Esophagus squamous epithelium (tissue), 4 donors: ENCODE results near the gene PPME1.

Experiments
- POLR2A ChIP-seq, 4 donors: fragments of 450-650 bp; IDR thresholded peaks; one replicate each; pipeline ENCODE4 v1.6.1; 2017; ENCODE audit warnings: antibody characterized with exemption in 4 of 4, mild to moderate bottlenecking in 4 of 4, moderate library complexity in 3 of 4
- TF ChIP-seq, protein P1 (sequence below), 6 experiments: fragments of 450-650 bp in 4 of 6; fragments of 200-600 bp in 2 of 6; sonication (generic) in 2 of 6; IDR thresholded peaks; one replicate each; pipeline ENCODE4 v1.5.1; 2016 to 2019; ENCODE audit warnings: antibody characterized with exemption in 6 of 6, mild to moderate bottlenecking in 4 of 6, moderate library complexity in 4 of 6

DNA sequence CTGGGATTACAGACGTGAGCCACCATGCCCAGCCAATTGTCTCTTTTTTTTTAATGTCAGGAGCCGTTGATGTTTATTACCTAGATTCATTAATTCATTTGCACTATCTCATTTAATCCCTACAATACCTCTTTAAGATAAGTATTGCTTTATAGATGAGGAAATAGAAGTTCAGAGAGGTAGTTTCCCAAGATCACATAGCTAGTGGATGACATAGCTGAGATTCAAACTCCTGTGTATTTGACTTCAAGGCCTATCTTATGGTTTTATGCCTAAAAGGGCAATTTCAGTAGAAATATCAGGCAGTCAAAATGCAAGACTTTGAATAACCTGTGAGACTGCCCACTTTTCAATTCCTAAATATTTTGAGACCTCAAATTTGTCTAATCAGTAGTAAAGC lies 66.5 kb downstream of the PPME1 start:
- TF ChIP-seq POLR2A (IDR thresholded peaks at IDR 0.05), result no peak
- TF ChIP-seq, protein P1, sequence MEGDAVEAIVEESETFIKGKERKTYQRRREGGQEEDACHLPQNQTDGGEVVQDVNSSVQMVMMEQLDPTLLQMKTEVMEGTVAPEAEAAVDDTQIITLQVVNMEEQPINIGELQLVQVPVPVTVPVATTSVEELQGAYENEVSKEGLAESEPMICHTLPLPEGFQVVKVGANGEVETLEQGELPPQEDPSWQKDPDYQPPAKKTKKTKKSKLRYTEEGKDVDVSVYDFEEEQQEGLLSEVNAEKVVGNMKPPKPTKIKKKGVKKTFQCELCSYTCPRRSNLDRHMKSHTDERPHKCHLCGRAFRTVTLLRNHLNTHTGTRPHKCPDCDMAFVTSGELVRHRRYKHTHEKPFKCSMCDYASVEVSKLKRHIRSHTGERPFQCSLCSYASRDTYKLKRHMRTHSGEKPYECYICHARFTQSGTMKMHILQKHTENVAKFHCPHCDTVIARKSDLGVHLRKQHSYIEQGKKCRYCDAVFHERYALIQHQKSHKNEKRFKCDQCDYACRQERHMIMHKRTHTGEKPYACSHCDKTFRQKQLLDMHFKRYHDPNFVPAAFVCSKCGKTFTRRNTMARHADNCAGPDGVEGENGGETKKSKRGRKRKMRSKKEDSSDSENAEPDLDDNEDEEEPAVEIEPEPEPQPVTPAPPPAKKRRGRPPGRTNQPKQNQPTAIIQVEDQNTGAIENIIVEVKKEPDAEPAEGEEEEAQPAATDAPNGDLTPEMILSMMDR (IDR thresholded peaks at IDR 0.05), result no peak
